Stimulated activated naive CD8-positive, alpha-beta T cell treated with anti-CD3 and anti-CD28 coated beads, Interleukin-15, Interleukin-2, amounts not matched to agents 100 U/mL and 50 U/mL, for 24 hours (primary cell): ENCODE results near the gene TMEM223.
A peak's percentile ranks its signal among the peaks of the same experiment; 100 is the strongest.
"Not testable (repeated sequence)": the region's sequence is repeated elsewhere in the genome, so short reads cannot be mapped to it uniquely, and the experiment has no call there.

Source experiments
- ATAC-seq: fragments of 150-1000 bp; cut with Tn5 transposase; one replicate; pipeline ENCODE4 v1.10.0; 2021
- DNase-seq: peaks from one replicate; pipeline ENCODE4 v3.0.0; 2021

Gene TMEM223

GRCh38 chr11:62791501-62792201 lies at the start of gene TMEM223:
TSS of gene TMEM223 (minus strand) at chr11:62792006. CDS start at chr11:62791994, 12 bp downstream.
- ATAC-seq (peak; percentile 87), DNase-seq (peak; percentile 95)

GRCh38 chr11:62840721-62841360 lies 49.0 kb upstream of the TMEM223 start:
- peak; percentile 38 for ATAC-seq
- peak; percentile 86 for DNase-seq

- DNase-seq (peak; percentile 92), ATAC-seq (peak; percentile 49)
These were observed 47.5 kb upstream of the TMEM223 start, which contains the start of gene WDR74 for GRCh38 chr11:62839050-62839945. TSS of gene WDR74 (minus strand) at chr11:62839590. CDS start at chr11:62839570, 20 bp downstream.

- no peak for DNase-seq
- no peak for ATAC-seq
These were observed 43.5 kb upstream of the TMEM223 start for GRCh38 chr11:62835336-62835735.

GRCh38 chr11:62832336-62833234 lies 40.8 kb upstream of the TMEM223 start, which contains the start of gene TEX54:
TSS of gene TEX54 (minus strand) at chr11:62832841.
- ATAC-seq (peak; percentile 0), DNase-seq (no peak)

GRCh38 chr11:62831520-62832335 lies 39.9 kb upstream of the TMEM223 start, which contains the start of gene STX5:
TSS of gene STX5 (minus strand) at chr11:62832051. CDS start at chr11:62831243, 808 bp downstream.
- DNase-seq: peak; percentile 100
- peak; percentile 92 for ATAC-seq

- DNase-seq (no peak), ATAC-seq (no peak)
These were observed 39.2 kb upstream of the TMEM223 start for GRCh38 chr11:62830904-62831519.

GRCh38 chr11:62828130-62828529 lies 36.3 kb upstream of the TMEM223 start:
- not testable (repeated sequence) for DNase-seq, ATAC-seq

GRCh38 chr11:62823677-62824076 lies 31.9 kb upstream of the TMEM223 start:
- DNase-seq: no peak
- ATAC-seq: no peak

- DNase-seq: no peak
- ATAC-seq: no peak
These were observed 25.3 kb upstream of the TMEM223 start for GRCh38 chr11:62817129-62817528.

- DNase-seq: no peak
- no peak for ATAC-seq
These were observed 24.8 kb upstream of the TMEM223 start for GRCh38 chr11:62816557-62816956.

GRCh38 chr11:62811659-62812058 lies 19.9 kb upstream of the TMEM223 start:
- DNase-seq (no peak), ATAC-seq (no peak)

- ATAC-seq: no peak
- no peak for DNase-seq
These were observed 18.9 kb upstream of the TMEM223 start for GRCh38 chr11:62810748-62811147.

- ATAC-seq: no peak
These were observed 14.9 kb upstream of the TMEM223 start for GRCh38 chr11:62806611-62807121.

GRCh38 chr11:62805961-62806441 lies 14.2 kb upstream of the TMEM223 start:
- DNase-seq: peak; percentile 33
- ATAC-seq: peak; percentile 38

More at GRCh38 chr11:62806611-62807121, 14.9 kb upstream of the TMEM223 start:
- DNase-seq: no peak

- DNase-seq (peak; percentile 98), ATAC-seq (peak; percentile 79)
These were observed 13.5 kb upstream of the TMEM223 start, which contains the start of gene NXF1 for GRCh38 chr11:62805076-62805892. TSS of gene NXF1 (minus strand) at chr11:62805440. CDS start at chr11:62805356, 84 bp downstream.

- DNase-seq: no peak
- ATAC-seq: peak; percentile 30
These were observed 12.7 kb upstream of the TMEM223 start for GRCh38 chr11:62804310-62805075.

- DNase-seq (no peak), ATAC-seq (no peak)
These were observed 9.3 kb upstream of the TMEM223 start for GRCh38 chr11:62801071-62801470.
